HL-60 (cell line): ENCODE results near the gene SLC35C1.
A peak's percentile ranks its signal among the peaks of the same experiment; 100 is the strongest.

Experiments
- DNase-seq, 2 experiments: peaks; one replicate each; pipeline ENCODE4 v3.0.0-alpha.2; 2010 to 2020; ENCODE audit warnings: low read depth in 1 of 2, low spot score in 1 of 2
- H3K27ac ChIP-seq: fragments of 250-450 bp; sonication (Bioruptor Pico); replicated peaks from 2 replicates; pipeline ENCODE4 v1.5.1; 2020; ENCODE audit warnings: mild to moderate bottlenecking, moderate library complexity
- H3K27me3 ChIP-seq: fragments of 250-450 bp; sonication (Bioruptor Pico); 2 replicates; pipeline ENCODE4 v1.5.1; 2021; ENCODE audit warnings: mild to moderate bottlenecking, moderate library complexity; ENCODE audit not compliant: insufficient read depth, poor library complexity, severe bottlenecking
- H3K4me3 ChIP-seq: replicated peaks from 2 replicates; pipeline ENCODE4 v1.5.1; 2011; ENCODE audit warnings: mild to moderate bottlenecking, control low read depth, low read length; ENCODE audit not compliant: insufficient read depth
- CTCF ChIP-seq: IDR thresholded peaks from one replicate; pipeline ENCODE4 v1.5.1; 2011; ENCODE audit warnings: low read length, control low read depth, inconsistent platforms; ENCODE audit not compliant: insufficient read depth
- GABPA ChIP-seq: IDR thresholded peaks from 2 replicates; pipeline ENCODE4 v1.6.1; 2012; ENCODE audit warnings: low read depth
- POLR2AphosphoS5 ChIP-seq: IDR thresholded peaks from 2 replicates; pipeline ENCODE4 v1.6.1; 2012; ENCODE audit warnings: low read depth
- SPI1 ChIP-seq: IDR thresholded peaks from 2 replicates; pipeline ENCODE4 v1.6.1; 2012; ENCODE audit warnings: low read depth, mild to moderate bottlenecking, borderline replicate concordance
- TF ChIP-seq, protein P1 (sequence below): IDR thresholded peaks from 2 replicates; pipeline ENCODE4 v1.6.1; 2012; ENCODE audit warnings: low read depth; ENCODE audit not compliant: insufficient replicate concordance

The SLC35C1 gene

DNA sequence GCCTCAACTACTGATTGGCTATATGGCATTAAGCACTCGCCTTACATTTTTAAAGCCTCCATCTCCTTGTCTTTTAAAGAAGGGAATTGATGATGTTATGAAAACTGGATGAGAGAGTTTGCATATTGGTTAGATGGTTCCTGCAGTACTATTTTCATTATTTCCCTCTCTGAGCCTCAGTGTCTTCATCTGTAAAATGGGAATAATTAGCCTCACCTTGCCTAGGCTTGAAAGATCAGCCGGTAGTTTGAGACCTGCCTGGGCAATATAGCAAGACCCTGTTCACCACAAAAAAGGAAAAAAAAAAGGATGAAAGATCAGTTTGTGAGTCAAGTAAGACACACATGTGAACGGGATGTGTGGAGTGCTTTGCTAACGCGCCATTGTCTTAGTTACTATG is 35.0 kb upstream of the SLC35C1 start:
- Histone ChIP-seq H3K4me3 (no peak overlapping the region), H3K27me3 (no peaks in the 10 kb centered on the region), H3K27ac (no peak overlapping the region)
- TF ChIP-seq, protein P1, sequence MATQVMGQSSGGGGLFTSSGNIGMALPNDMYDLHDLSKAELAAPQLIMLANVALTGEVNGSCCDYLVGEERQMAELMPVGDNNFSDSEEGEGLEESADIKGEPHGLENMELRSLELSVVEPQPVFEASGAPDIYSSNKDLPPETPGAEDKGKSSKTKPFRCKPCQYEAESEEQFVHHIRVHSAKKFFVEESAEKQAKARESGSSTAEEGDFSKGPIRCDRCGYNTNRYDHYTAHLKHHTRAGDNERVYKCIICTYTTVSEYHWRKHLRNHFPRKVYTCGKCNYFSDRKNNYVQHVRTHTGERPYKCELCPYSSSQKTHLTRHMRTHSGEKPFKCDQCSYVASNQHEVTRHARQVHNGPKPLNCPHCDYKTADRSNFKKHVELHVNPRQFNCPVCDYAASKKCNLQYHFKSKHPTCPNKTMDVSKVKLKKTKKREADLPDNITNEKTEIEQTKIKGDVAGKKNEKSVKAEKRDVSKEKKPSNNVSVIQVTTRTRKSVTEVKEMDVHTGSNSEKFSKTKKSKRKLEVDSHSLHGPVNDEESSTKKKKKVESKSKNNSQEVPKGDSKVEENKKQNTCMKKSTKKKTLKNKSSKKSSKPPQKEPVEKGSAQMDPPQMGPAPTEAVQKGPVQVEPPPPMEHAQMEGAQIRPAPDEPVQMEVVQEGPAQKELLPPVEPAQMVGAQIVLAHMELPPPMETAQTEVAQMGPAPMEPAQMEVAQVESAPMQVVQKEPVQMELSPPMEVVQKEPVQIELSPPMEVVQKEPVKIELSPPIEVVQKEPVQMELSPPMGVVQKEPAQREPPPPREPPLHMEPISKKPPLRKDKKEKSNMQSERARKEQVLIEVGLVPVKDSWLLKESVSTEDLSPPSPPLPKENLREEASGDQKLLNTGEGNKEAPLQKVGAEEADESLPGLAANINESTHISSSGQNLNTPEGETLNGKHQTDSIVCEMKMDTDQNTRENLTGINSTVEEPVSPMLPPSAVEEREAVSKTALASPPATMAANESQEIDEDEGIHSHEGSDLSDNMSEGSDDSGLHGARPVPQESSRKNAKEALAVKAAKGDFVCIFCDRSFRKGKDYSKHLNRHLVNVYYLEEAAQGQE = no peak
- TF ChIP-seq POLR2AphosphoS5 (no peak), CTCF (no peak), SPI1 (no peak), GABPA (no peak)
- no peak for DNase-seq

DNA sequence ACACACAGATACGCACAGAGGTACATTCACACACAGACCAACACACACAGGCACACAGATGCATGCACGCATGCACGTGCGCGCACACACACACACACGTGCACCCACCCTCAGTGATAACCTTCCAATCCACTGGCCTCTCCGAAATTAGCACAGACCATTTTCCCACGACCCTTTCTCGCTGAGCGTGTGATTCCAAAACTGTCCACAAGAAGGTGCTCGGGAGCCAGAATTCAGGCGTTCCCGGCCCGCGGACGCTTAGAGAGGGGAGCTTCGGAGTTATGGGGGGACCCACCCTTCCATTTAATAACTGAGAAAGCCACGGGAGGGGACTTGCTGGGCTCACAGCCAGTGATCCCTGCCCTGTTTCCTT is 33.8 kb upstream of the SLC35C1 start:
- no peaks in the 10 kb centered on the region for H3K27me3 ChIP-seq
- TF ChIP-seq CTCF = peak; percentile 76
- TF ChIP-seq, protein P1 = no peak
- peak; percentile 18 to 46 for DNase-seq
- peak overlapping the region; percentile 28 for H3K4me3 ChIP-seq
- H3K27ac ChIP-seq = no peak overlapping the region

DNA sequence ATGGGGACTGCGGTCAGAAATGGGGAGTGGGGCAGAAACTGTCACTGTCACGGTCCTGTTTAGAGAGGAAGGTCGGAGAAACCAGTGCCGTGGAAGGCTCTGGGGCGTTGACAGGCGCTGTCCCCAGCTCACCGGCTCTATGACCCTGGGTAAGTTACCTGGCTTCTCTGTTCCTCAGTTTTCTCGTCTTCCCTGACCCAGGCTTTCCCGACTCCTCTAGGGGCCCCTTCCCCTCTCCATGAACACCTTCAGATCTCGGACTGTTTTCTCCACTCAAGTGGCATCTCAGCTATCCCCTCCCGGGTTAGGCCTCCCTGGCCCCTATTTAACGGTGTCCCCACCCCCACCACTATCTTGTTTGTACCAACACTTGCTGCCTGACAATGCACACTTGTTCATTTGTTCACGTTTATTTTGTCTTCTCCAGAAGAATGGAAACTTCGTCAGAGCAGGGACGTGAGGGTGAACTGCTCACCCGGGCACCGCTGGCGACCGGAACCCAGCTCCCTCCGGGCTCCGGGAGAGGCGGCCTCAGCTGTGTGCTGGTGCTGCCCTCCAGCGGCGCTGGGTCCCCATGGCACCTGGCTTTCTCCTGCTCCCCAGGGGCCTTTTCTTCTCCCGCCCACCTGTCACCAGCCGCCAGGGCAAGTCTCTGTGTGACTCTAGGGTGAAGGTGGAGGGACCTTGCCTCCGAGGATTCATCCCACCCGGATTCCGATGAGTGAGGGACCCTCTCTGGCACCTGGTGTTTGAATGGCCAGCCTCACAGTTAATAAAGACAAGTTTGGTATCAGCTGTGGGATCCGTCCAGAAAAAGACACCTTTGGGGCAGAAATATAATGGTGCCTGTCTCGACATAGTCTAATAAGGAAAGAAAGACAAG is 33.1 kb upstream of the SLC35C1 start:
- H3K27me3 ChIP-seq = no peaks in the 10 kb centered on the region
- H3K27ac ChIP-seq = no peak overlapping the region
- peak; percentile 32 to 76 for DNase-seq
- H3K4me3 ChIP-seq = peak overlapping the region; percentile 28
- TF ChIP-seq SPI1 (no peak), GABPA (no peak), CTCF (peak; percentile 83)

DNA sequence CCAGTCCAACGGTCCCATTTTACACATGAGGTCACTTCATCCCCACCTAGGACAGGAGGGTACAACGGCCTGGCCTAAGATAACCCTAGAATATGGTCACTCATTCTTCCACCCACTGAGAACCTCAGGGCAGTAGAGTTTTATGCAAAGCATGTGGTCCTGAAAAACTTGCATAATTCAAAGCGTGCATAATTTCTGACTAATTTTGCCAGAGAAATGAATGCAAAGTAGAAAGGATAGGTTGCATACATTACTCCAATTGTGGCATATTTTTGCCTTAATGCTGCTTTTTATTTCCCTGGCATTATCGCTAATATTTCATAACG is 32.5 kb upstream of the SLC35C1 start:
- H3K4me3 ChIP-seq = no peak overlapping the region
- TF ChIP-seq GABPA (no peak), SPI1 (no peak), CTCF (no peak), POLR2AphosphoS5 (no peak)
- TF ChIP-seq, protein P1 = no peak
- no peak overlapping the region for H3K27ac ChIP-seq
- no peak for DNase-seq
- H3K27me3 ChIP-seq = no peaks in the 10 kb centered on the region
